HEK293 (cell line): ENCODE measurements around the gene SLC38A9.

Experiments
- CTCF ChIA-PET: fragments of 350-600 bp; formaldehyde crosslinking; extraction: SDS; loops from one replicate; lab custom pipeline; 2021; ENCODE audit warnings: antibody characterized with exemption; lab: Yijun Ruan, JAX
- POLR2A ChIA-PET: fragments of 300-600 bp; formaldehyde crosslinking; extraction: SDS; loops from one replicate; lab custom pipeline; 2020; ENCODE audit warnings: antibody characterized with exemption, inconsistent platforms; lab: Yijun Ruan, JAX
- H3K27ac ChIP-seq: fragments of 200-500 bp; sonication (Bioruptor generic); 2 replicates; pipeline ENCODE4 v1.5.1; 2014; ENCODE audit warnings: low read depth, low read length, control low read depth, inconsistent platforms; ENCODE audit errors: extremely low read depth
- H3K36me3 ChIP-seq, 2 experiments: fragments of 200-500 bp in 1 of 2; sonication (Bioruptor generic) in 1 of 2; 1 replicate in 1 of 2; 2 replicates in 1 of 2; pipeline ENCODE4 v1.5.1; 2014 to 2017; ENCODE audit warnings: inconsistent platforms in 2 of 2, low read length in 2 of 2; ENCODE audit not compliant: control insufficient read depth in 2 of 2, insufficient read depth in 1 of 2
- H3K4me1 ChIP-seq: fragments of 200-500 bp; sonication (Bioruptor generic); 2 replicates; pipeline ENCODE4 v1.5.1; 2014; ENCODE audit warnings: mild to moderate bottlenecking, low read length, inconsistent platforms; ENCODE audit not compliant: control insufficient read depth, insufficient read depth
- H3K4me3 ChIP-seq: 2 replicates; pipeline ENCODE4 v1.5.1; 2011; ENCODE audit warnings: low read depth, mild to moderate bottlenecking, control low read depth, low read length, moderate library complexity
- H3K9me3 ChIP-seq: fragments of 200-500 bp; sonication (Bioruptor generic); 2 replicates; pipeline ENCODE4 v1.5.1; 2014; ENCODE audit warnings: low read depth, low read length, inconsistent platforms; ENCODE audit not compliant: control insufficient read depth, insufficient read depth
- BCL11B ChIP-seq: fragments of 450-650 bp; formaldehyde crosslinking; IDR thresholded peaks from 2 replicates; pipeline ENCODE4 v1.5.1; 2016; ENCODE audit warnings: low read depth, missing biosample characterization, missing genetic modification characterization
- OSR2 ChIP-seq: fragments of 450-650 bp; formaldehyde crosslinking; IDR thresholded peaks from 2 replicates; pipeline ENCODE4 v1.5.1; 2016; ENCODE audit warnings: missing biosample characterization, missing genetic modification characterization
- REPIN1 ChIP-seq: fragments of 450-650 bp; formaldehyde crosslinking; IDR thresholded peaks from 2 replicates; pipeline ENCODE4 v1.5.1; 2017; ENCODE audit warnings: missing biosample characterization, missing genetic modification characterization, low read depth
- SCRT2 ChIP-seq: fragments of 450-650 bp; formaldehyde crosslinking; IDR thresholded peaks from 2 replicates; pipeline ENCODE4 v1.5.1; 2016; ENCODE audit warnings: missing biosample characterization, missing genetic modification characterization
- ZBTB8A ChIP-seq: fragments of 450-650 bp; formaldehyde crosslinking; IDR thresholded peaks from 2 replicates; pipeline ENCODE4 v1.5.1; 2016; ENCODE audit warnings: missing biosample characterization, missing genetic modification characterization
- ZFHX2 ChIP-seq: fragments of 450-650 bp; formaldehyde crosslinking; conservative IDR thresholded peaks from 2 replicates; pipeline ENCODE4 v1.5.1; 2016; ENCODE audit warnings: missing biosample characterization, missing genetic modification characterization
- ZNF175 ChIP-seq: fragments of 450-650 bp; formaldehyde crosslinking; IDR thresholded peaks from 2 replicates; pipeline ENCODE4 v1.5.1; 2016; ENCODE audit warnings: missing biosample characterization, missing genetic modification characterization
- ZNF266 ChIP-seq: fragments of 450-650 bp; formaldehyde crosslinking; IDR thresholded peaks from 2 replicates; pipeline ENCODE4 v1.5.1; 2016; ENCODE audit warnings: missing biosample characterization, missing genetic modification characterization, low read depth
- ZNF324 ChIP-seq: fragments of 450-650 bp; formaldehyde crosslinking; IDR thresholded peaks from 2 replicates; pipeline ENCODE4 v1.5.1; 2016; ENCODE audit warnings: missing biosample characterization, missing genetic modification characterization
- ZNF394 ChIP-seq: fragments of 450-650 bp; formaldehyde crosslinking; IDR thresholded peaks from 2 replicates; pipeline ENCODE4 v1.5.1; 2016; ENCODE audit warnings: missing biosample characterization, missing genetic modification characterization, mild to moderate bottlenecking, moderate library complexity, borderline replicate concordance
- ZNF549 ChIP-seq: fragments of 450-650 bp; IDR thresholded peaks from 2 replicates; pipeline ENCODE4 v1.5.1; 2018; ENCODE audit warnings: missing biosample characterization, missing genetic modification characterization, mild to moderate bottlenecking, inconsistent platforms, moderate library complexity
- ZNF585B ChIP-seq: fragments of 450-650 bp; formaldehyde crosslinking; IDR thresholded peaks from 2 replicates; pipeline ENCODE4 v1.5.1; 2016; ENCODE audit warnings: missing biosample characterization, missing genetic modification characterization
- ZNF658 ChIP-seq: fragments of 450-650 bp; formaldehyde crosslinking; IDR thresholded peaks from 2 replicates; pipeline ENCODE4; 2016; ENCODE audit warnings: missing biosample characterization, missing genetic modification characterization
- ZNF664 ChIP-seq: fragments of 450-650 bp; formaldehyde crosslinking; IDR thresholded peaks from 2 replicates; pipeline ENCODE4 v1.5.1; 2016; ENCODE audit warnings: missing biosample characterization, missing genetic modification characterization
- TF ChIP-seq, protein P1 (sequence below): fragments of 450-650 bp; formaldehyde crosslinking; IDR thresholded peaks from 2 replicates; pipeline ENCODE4 v1.5.1; 2016; ENCODE audit warnings: missing biosample characterization, missing genetic modification characterization
- TF ChIP-seq, protein P2 (sequence below): fragments of 450-650 bp; formaldehyde crosslinking; IDR thresholded peaks from 2 replicates; pipeline ENCODE4 v1.5.1; 2016; ENCODE audit warnings: missing biosample characterization, missing genetic modification characterization
- TF ChIP-seq, protein P3 (sequence below): fragments of 450-650 bp; formaldehyde crosslinking; IDR thresholded peaks from 2 replicates; pipeline ENCODE4 v1.5.1; 2016; ENCODE audit warnings: missing biosample characterization, missing genetic modification characterization
- TF ChIP-seq, protein P4 (sequence below): fragments of 450-650 bp; formaldehyde crosslinking; IDR thresholded peaks from 2 replicates; pipeline ENCODE4 v1.5.1; 2017; ENCODE audit warnings: missing biosample characterization, missing genetic modification characterization
- TF ChIP-seq, protein P5 (sequence below): sonication (generic); formaldehyde crosslinking; IDR thresholded peaks from 2 replicates; pipeline ENCODE4 v1.8.1; 2022; ENCODE audit warnings: mild to moderate bottlenecking, moderate library complexity, missing genetic modification reagents
- TF ChIP-seq, protein P6 (sequence below): fragments of 450-650 bp; formaldehyde crosslinking; IDR thresholded peaks from 2 replicates; pipeline ENCODE4 v1.5.1; 2016; ENCODE audit warnings: missing biosample characterization, missing genetic modification characterization

SLC38A9 gene

DNA sequence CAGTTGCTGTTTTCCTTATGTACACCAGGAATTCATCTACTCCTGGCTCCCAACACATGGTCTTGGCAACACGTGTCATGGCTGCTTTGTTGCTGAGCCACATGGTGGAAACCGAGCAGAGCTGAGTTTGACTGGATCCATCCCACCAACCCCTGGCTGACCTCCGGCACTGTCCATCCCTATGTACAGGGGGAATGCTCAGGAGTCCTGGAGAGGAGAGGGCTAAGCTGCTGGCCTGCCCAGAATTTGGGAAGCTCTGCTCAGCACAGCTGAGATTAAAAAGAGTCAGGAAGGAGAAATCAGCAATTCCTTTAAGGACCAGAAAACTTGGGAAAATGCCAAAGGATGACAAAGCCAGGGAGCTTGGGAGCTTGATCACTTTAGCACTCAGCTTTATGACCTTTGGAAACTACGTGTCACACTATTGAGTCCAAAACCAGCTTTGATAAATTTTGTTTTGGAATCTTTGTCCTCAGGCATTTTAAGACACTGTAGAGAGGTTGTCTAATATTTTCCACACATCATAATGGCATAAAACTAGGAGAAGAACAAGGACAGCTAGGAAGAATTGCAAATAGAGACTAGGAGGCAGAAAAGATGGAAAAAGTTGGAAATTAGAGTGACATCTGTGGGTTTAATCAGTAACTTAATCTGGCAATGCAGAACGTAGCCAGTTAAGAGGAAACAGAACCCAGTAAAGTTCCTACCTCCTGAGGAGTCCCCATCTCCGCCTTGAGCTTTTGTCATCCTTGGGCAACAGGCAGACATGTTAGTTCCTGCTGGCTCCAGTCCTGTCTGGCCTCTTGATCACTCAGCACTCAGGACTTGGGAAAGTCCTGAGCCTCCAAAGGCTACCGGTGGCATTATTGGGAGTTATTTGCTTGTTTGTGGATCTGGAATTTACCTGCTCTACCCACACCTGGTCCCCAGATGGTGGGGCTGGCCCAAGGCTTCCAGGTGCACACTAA is 114.8 kb downstream of the SLC38A9 start (continued):
- TF ChIP-seq ZNF664 (tag by site-specific recombination): no peak
- TF ChIP-seq ZNF549: no peak
- TF ChIP-seq SCRT2 (tag by site-specific recombination): no peak
- TF ChIP-seq, protein P1, sequence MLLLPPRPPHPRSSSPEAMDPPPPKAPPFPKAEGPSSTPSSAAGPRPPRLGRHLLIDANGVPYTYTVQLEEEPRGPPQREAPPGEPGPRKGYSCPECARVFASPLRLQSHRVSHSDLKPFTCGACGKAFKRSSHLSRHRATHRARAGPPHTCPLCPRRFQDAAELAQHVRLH (tag by site-specific recombination): no peak
- TF ChIP-seq ZNF175: no peak
- no peak for TF ChIP-seq ZNF324
- TF ChIP-seq, protein P2, sequence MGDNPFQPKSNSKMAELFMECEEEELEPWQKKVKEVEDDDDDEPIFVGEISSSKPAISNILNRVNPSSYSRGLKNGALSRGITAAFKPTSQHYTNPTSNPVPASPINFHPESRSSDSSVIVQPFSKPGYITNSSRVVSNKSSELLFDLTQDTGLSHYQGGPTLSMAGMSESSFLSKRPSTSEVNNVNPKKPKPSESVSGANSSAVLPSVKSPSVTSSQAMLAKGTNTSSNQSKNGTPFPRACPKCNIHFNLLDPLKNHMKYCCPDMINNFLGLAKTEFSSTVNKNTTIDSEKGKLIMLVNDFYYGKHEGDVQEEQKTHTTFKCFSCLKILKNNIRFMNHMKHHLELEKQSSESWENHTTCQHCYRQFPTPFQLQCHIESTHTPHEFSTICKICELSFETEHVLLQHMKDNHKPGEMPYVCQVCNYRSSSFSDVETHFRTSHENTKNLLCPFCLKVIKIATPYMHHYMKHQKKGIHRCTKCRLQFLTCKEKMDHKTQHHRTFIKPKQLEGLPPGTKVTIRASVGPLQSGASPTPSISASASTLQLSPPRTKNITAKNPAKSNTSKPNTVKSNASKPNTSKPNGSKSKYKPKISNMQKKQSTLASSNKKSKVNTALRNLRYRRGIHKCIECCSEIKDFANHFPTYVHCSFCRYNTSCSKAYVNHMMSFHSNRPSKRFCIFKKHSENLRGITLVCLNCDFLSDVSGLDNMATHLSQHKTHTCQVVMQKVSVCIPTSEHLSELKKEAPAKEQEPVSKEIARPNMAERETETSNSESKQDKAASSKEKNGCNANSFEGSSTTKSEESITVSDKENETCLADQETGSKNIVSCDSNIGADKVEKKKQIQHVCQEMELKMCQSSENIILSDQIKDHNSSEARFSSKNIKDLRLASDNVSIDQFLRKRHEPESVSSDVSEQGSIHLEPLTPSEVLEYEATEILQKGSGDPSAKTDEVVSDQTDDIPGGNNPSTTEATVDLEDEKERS (tag by site-specific recombination): no peak
- no peak for TF ChIP-seq ZBTB8A (tag by site-specific recombination)
- TF ChIP-seq, protein P3, sequence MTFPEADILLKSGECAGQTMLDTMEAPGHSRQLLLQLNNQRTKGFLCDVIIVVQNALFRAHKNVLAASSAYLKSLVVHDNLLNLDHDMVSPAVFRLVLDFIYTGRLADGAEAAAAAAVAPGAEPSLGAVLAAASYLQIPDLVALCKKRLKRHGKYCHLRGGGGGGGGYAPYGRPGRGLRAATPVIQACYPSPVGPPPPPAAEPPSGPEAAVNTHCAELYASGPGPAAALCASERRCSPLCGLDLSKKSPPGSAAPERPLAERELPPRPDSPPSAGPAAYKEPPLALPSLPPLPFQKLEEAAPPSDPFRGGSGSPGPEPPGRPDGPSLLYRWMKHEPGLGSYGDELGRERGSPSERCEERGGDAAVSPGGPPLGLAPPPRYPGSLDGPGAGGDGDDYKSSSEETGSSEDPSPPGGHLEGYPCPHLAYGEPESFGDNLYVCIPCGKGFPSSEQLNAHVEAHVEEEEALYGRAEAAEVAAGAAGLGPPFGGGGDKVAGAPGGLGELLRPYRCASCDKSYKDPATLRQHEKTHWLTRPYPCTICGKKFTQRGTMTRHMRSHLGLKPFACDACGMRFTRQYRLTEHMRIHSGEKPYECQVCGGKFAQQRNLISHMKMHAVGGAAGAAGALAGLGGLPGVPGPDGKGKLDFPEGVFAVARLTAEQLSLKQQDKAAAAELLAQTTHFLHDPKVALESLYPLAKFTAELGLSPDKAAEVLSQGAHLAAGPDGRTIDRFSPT (tag by site-specific recombination): peak; percentile 24; the same call in 1 of the 2 replicates
- TF ChIP-seq, protein P4, sequence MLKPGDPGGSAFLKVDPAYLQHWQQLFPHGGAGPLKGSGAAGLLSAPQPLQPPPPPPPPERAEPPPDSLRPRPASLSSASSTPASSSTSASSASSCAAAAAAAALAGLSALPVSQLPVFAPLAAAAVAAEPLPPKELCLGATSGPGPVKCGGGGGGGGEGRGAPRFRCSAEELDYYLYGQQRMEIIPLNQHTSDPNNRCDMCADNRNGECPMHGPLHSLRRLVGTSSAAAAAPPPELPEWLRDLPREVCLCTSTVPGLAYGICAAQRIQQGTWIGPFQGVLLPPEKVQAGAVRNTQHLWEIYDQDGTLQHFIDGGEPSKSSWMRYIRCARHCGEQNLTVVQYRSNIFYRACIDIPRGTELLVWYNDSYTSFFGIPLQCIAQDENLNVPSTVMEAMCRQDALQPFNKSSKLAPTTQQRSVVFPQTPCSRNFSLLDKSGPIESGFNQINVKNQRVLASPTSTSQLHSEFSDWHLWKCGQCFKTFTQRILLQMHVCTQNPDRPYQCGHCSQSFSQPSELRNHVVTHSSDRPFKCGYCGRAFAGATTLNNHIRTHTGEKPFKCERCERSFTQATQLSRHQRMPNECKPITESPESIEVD (tag by site-specific recombination): no peak; the same call in 1 of the 2 replicates
- no peak for TF ChIP-seq ZNF394 (tag by site-specific recombination)
- no peak for TF ChIP-seq BCL11B (tag by site-specific recombination)
- no peak for TF ChIP-seq ZNF658 (tag by site-specific recombination)
- no peak for TF ChIP-seq ZFHX2

DNA sequence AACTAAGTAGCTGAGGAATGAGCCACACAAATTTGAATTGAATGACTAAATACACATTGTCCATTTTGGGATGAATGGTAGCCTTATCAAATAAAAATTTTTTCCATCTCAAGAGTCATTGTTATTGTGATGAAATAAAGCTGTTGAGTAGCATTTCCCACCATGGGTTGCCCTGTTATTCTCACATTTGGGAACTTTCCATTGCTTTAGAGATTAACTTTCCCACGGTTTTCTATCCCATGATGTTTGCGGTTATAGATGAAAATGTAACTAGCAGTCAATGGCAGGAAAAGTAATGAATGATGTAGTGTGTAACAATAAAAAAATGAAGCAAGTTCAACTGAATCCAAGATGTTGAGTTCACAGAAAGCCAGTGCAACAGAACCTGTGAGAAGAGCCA is 117.5 kb downstream of the SLC38A9 start:
- CTCF ChIA-PET: interaction anchor here (1.4 kb wide), 1 partner anchor 97 kb away, joined by 5 read pairs; no protein-coding TSS in a partner anchor
- POLR2A ChIA-PET: no interaction called here

More for the DNA sequence above, 117.5 kb downstream of the SLC38A9 start:
- H3K4me1 ChIP-seq: peaks cover 15% of the 10 kb centered on the region
- H3K27ac ChIP-seq: no peak overlapping the region
- H3K9me3 ChIP-seq: no peaks in the 10 kb centered on the region
- H3K4me3 ChIP-seq: no peak overlapping the region
- TF ChIP-seq ZNF266 (tag by site-specific recombination) (no peak), OSR2 (tag by site-specific recombination) (no peak), ZBTB8A (tag by site-specific recombination) (no peak), ZNF585B (no peak), ZNF394 (tag by site-specific recombination) (no peak), REPIN1 (tag by site-specific recombination) (no peak)
- TF ChIP-seq, protein P5, sequence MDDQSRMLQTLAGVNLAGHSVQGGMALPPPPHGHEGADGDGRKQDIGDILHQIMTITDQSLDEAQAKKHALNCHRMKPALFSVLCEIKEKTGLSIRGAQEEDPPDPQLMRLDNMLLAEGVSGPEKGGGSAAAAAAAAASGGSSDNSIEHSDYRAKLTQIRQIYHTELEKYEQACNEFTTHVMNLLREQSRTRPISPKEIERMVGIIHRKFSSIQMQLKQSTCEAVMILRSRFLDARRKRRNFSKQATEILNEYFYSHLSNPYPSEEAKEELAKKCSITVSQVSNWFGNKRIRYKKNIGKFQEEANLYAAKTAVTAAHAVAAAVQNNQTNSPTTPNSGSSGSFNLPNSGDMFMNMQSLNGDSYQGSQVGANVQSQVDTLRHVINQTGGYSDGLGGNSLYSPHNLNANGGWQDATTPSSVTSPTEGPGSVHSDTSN (CRISPR knock-in tag): no peak
- TF ChIP-seq, protein P6, sequence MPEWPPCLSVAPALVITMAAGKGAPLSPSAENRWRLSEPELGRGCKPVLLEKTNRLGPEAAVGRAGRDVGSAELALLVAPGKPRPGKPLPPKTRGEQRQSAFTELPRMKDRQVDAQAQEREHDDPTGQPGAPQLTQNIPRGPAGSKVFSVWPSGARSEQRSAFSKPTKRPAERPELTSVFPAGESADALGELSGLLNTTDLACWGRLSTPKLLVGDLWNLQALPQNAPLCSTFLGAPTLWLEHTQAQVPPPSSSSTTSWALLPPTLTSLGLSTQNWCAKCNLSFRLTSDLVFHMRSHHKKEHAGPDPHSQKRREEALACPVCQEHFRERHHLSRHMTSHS (tag by site-specific recombination): no peak
- no peaks in the 10 kb centered on the region for H3K36me3 ChIP-seq
